ENCODE data around the gene FAM120B.
A peak's percentile ranks its signal among the peaks of the same experiment; 100 is the strongest.

The FAM120B gene

GRCh38 chr6:170272341-170273065 lies 34.1 kb upstream of the FAM120B start:
- H3K27me3 ChIP-seq (ENCODE audit: control insufficient read depth in 1 of 2, insufficient read depth in 2 of 2, low read length in 2 of 2), result peaks cover 16 to 17% of the 10 kb centered on the region in 2 donors
- H3K36me3 ChIP-seq (ENCODE audit: control insufficient read depth in 1 of 2, insufficient read depth in 2 of 2, low read length in 2 of 2), result no peaks in the 10 kb centered on the region
- no peak overlapping the region for H3K27ac ChIP-seq (ENCODE audit: low read depth, low read length)
- H3K4me3 ChIP-seq (ENCODE audit: low read depth in 1 of 2, low read length in 2 of 2), result no peak overlapping the region
- H3K9me3 ChIP-seq (ENCODE audit: control insufficient read depth in 1 of 2, low read length in 2 of 2), result no peaks in the 10 kb centered on the region
- H3K4me1 ChIP-seq (ENCODE audit: control insufficient read depth in 1 of 2, insufficient read depth in 2 of 2, low read length in 2 of 2), result peaks cover 6 to 8% of the 10 kb centered on the region in 2 donors
- no peak overlapping the region for H3K9ac ChIP-seq (ENCODE audit: low read depth in 1 of 2, low read length in 2 of 2)

- Histone ChIP-seq H3K36me3 (ENCODE audit: control insufficient read depth in 1 of 2, insufficient read depth in 2 of 2, low read length in 2 of 2) (no peaks in the 10 kb centered on the region), H3K27ac (ENCODE audit: low read depth, low read length) (no peak overlapping the region), H3K4me3 (ENCODE audit: low read depth in 1 of 2, low read length in 2 of 2) (no peak overlapping the region), H3K27me3 (ENCODE audit: control insufficient read depth in 1 of 2, insufficient read depth in 2 of 2, low read length in 2 of 2) (peaks cover 16 to 17% of the 10 kb centered on the region in 2 donors), H3K9ac (ENCODE audit: low read depth in 1 of 2, low read length in 2 of 2) (no peak overlapping the region), H3K4me1 (ENCODE audit: control insufficient read depth in 1 of 2, insufficient read depth in 2 of 2, low read length in 2 of 2) (peaks cover 6 to 8% of the 10 kb centered on the region in 2 donors), H3K9me3 (ENCODE audit: control insufficient read depth in 1 of 2, low read length in 2 of 2) (no peaks in the 10 kb centered on the region)
Measured at GRCh38 chr6:170273191-170273590, 33.4 kb upstream of the FAM120B start.

GRCh38 chr6:170273681-170274080 lies 32.9 kb upstream of the FAM120B start:
- no peak overlapping the region for H3K9ac ChIP-seq (ENCODE audit: low read depth in 1 of 2, low read length in 2 of 2)
- no peaks in the 10 kb centered on the region for H3K9me3 ChIP-seq (ENCODE audit: control insufficient read depth in 1 of 2, low read length in 2 of 2)
- no peak overlapping the region for H3K27ac ChIP-seq (ENCODE audit: low read depth, low read length)
- no peak overlapping the region for H3K4me3 ChIP-seq (ENCODE audit: low read depth in 1 of 2, low read length in 2 of 2)
- no peaks in the 10 kb centered on the region for H3K36me3 ChIP-seq (ENCODE audit: control insufficient read depth in 1 of 2, insufficient read depth in 2 of 2, low read length in 2 of 2)
- H3K4me1 ChIP-seq (ENCODE audit: control insufficient read depth in 1 of 2, insufficient read depth in 2 of 2, low read length in 2 of 2), result peaks cover 6 to 7% of the 10 kb centered on the region in 2 donors
- H3K27me3 ChIP-seq (ENCODE audit: control insufficient read depth in 1 of 2, insufficient read depth in 2 of 2, low read length in 2 of 2), result peaks cover 14 to 17% of the 10 kb centered on the region in 2 donors

- Histone ChIP-seq H3K9ac (ENCODE audit: low read depth in 1 of 2, low read length in 2 of 2) (no peak overlapping the region), H3K27me3 (ENCODE audit: control insufficient read depth in 1 of 2, insufficient read depth in 2 of 2, low read length in 2 of 2) (peaks cover 14 to 17% of the 10 kb centered on the region in 2 donors), H3K27ac (ENCODE audit: low read depth, low read length) (no peak overlapping the region), H3K4me1 (ENCODE audit: control insufficient read depth in 1 of 2, insufficient read depth in 2 of 2, low read length in 2 of 2) (peaks cover 6 to 14% of the 10 kb centered on the region in 2 donors), H3K9me3 (ENCODE audit: control insufficient read depth in 1 of 2, low read length in 2 of 2) (no peaks in the 10 kb centered on the region), H3K36me3 (ENCODE audit: control insufficient read depth in 1 of 2, insufficient read depth in 2 of 2, low read length in 2 of 2) (no peaks in the 10 kb centered on the region), H3K4me3 (ENCODE audit: low read depth in 1 of 2, low read length in 2 of 2) (no peak overlapping the region)
Measured at GRCh38 chr6:170274713-170275560, 31.6 kb upstream of the FAM120B start.

GRCh38 chr6:170276369-170277057 lies 30.0 kb upstream of the FAM120B start:
- peaks cover 14 to 15% of the 10 kb centered on the region in 2 donors for H3K27me3 ChIP-seq (ENCODE audit: control insufficient read depth in 1 of 2, insufficient read depth in 2 of 2, low read length in 2 of 2)
- H3K4me3 ChIP-seq (ENCODE audit: low read depth in 1 of 2, low read length in 2 of 2), result no peak overlapping the region
- H3K27ac ChIP-seq (ENCODE audit: low read depth, low read length), result peak overlapping the region; percentile 30
- H3K9ac ChIP-seq (ENCODE audit: low read depth in 1 of 2, low read length in 2 of 2), result no peak overlapping the region
- no peaks in the 10 kb centered on the region for H3K9me3 ChIP-seq (ENCODE audit: control insufficient read depth in 1 of 2, low read length in 2 of 2)
- H3K36me3 ChIP-seq (ENCODE audit: control insufficient read depth in 1 of 2, insufficient read depth in 2 of 2, low read length in 2 of 2), result no peaks in the 10 kb centered on the region
- peaks cover 17 to 20% of the 10 kb centered on the region in 2 donors for H3K4me1 ChIP-seq (ENCODE audit: control insufficient read depth in 1 of 2, insufficient read depth in 2 of 2, low read length in 2 of 2)

- Histone ChIP-seq H3K27me3 (ENCODE audit: control insufficient read depth in 1 of 2, insufficient read depth in 2 of 2, low read length in 2 of 2) (peaks cover 14 to 15% of the 10 kb centered on the region in 2 donors), H3K27ac (ENCODE audit: low read depth, low read length) (no peak overlapping the region), H3K4me1 (ENCODE audit: control insufficient read depth in 1 of 2, insufficient read depth in 2 of 2, low read length in 2 of 2) (peaks cover 11 to 20% of the 10 kb centered on the region in 2 donors), H3K36me3 (ENCODE audit: control insufficient read depth in 1 of 2, insufficient read depth in 2 of 2, low read length in 2 of 2) (no peaks in the 10 kb centered on the region), H3K9me3 (ENCODE audit: control insufficient read depth in 1 of 2, low read length in 2 of 2) (no peaks in the 10 kb centered on the region), H3K9ac (ENCODE audit: low read depth in 1 of 2, low read length in 2 of 2) (no peak overlapping the region), H3K4me3 (ENCODE audit: low read depth in 1 of 2, low read length in 2 of 2) (no peak overlapping the region)
Measured at GRCh38 chr6:170277893-170278742, 28.4 kb upstream of the FAM120B start.

GRCh38 chr6:170278743-170279094 lies 27.8 kb upstream of the FAM120B start:
- H3K9me3 ChIP-seq (ENCODE audit: control insufficient read depth in 1 of 2, low read length in 2 of 2), result no peaks in the 10 kb centered on the region
- peaks cover 10 to 15% of the 10 kb centered on the region in 2 donors for H3K27me3 ChIP-seq (ENCODE audit: control insufficient read depth in 1 of 2, insufficient read depth in 2 of 2, low read length in 2 of 2)
- H3K36me3 ChIP-seq (ENCODE audit: control insufficient read depth in 1 of 2, insufficient read depth in 2 of 2, low read length in 2 of 2), result peaks cover 0 to 4% of the 10 kb centered on the region in 2 donors
- peaks cover 11 to 20% of the 10 kb centered on the region in 2 donors for H3K4me1 ChIP-seq (ENCODE audit: control insufficient read depth in 1 of 2, insufficient read depth in 2 of 2, low read length in 2 of 2)
- no peak overlapping the region for H3K9ac ChIP-seq (ENCODE audit: low read depth in 1 of 2, low read length in 2 of 2)
- H3K4me3 ChIP-seq (ENCODE audit: low read depth in 1 of 2, low read length in 2 of 2), result no peak overlapping the region
- no peak overlapping the region for H3K27ac ChIP-seq (ENCODE audit: low read depth, low read length)

GRCh38 chr6:170279426-170279825 lies 27.1 kb upstream of the FAM120B start:
- no peaks in the 10 kb centered on the region for H3K9me3 ChIP-seq (ENCODE audit: control insufficient read depth in 1 of 2, low read length in 2 of 2)
- H3K9ac ChIP-seq (ENCODE audit: low read depth in 1 of 2, low read length in 2 of 2), result no peak overlapping the region
- peaks cover 3 to 15% of the 10 kb centered on the region in 2 donors for H3K27me3 ChIP-seq (ENCODE audit: control insufficient read depth in 1 of 2, insufficient read depth in 2 of 2, low read length in 2 of 2)
- H3K4me1 ChIP-seq (ENCODE audit: control insufficient read depth in 1 of 2, insufficient read depth in 2 of 2, low read length in 2 of 2), result peaks cover 11 to 20% of the 10 kb centered on the region in 2 donors
- H3K4me3 ChIP-seq (ENCODE audit: low read depth in 1 of 2, low read length in 2 of 2), result no peak overlapping the region
- no peak overlapping the region for H3K27ac ChIP-seq (ENCODE audit: low read depth, low read length)
- peaks cover 0 to 4% of the 10 kb centered on the region in 2 donors for H3K36me3 ChIP-seq (ENCODE audit: control insufficient read depth in 1 of 2, insufficient read depth in 2 of 2, low read length in 2 of 2)

GRCh38 chr6:170279977-170280688 lies 26.4 kb upstream of the FAM120B start:
- peak overlapping the region; percentile 62 to 73 for H3K4me3 ChIP-seq (ENCODE audit: low read depth in 1 of 2, low read length in 2 of 2)
- H3K4me1 ChIP-seq (ENCODE audit: control insufficient read depth in 1 of 2, insufficient read depth in 2 of 2, low read length in 2 of 2), result peaks cover 11 to 20% of the 10 kb centered on the region in 2 donors
- peaks cover 0 to 4% of the 10 kb centered on the region in 2 donors for H3K36me3 ChIP-seq (ENCODE audit: control insufficient read depth in 1 of 2, insufficient read depth in 2 of 2, low read length in 2 of 2)
- peak overlapping the region; percentile 45 for H3K27ac ChIP-seq (ENCODE audit: low read depth, low read length)
- H3K27me3 ChIP-seq (ENCODE audit: control insufficient read depth in 1 of 2, insufficient read depth in 2 of 2, low read length in 2 of 2), result peaks cover 3 to 11% of the 10 kb centered on the region in 2 donors
- no peaks in the 10 kb centered on the region for H3K9me3 ChIP-seq (ENCODE audit: control insufficient read depth in 1 of 2, low read length in 2 of 2)
- H3K9ac ChIP-seq (ENCODE audit: low read depth in 1 of 2, low read length in 2 of 2), result peak overlapping the region; percentile 21 to 56
